ENCODE results near the gene RPL14. TPM values are rescaled to one million over a fixed set of nuclear protein-coding genes. Genes with fewer than 3 reads are reported as not detected.

RPL14 gene
- total and polyA plus RNA-seq, 2 of the 13 experiments (the other 11 are each of a cell fraction or from before 2014, with no cell fraction given) = 502 to 1,291 TPM

GRCh38 chr3:40456940-40457823 is at the start of gene RPL14 (continued):
- peak; percentile 96 for TF ChIP-seq GATAD1 (CRISPR knock-in tag; IDR thresholded peaks at IDR 0.05)
- no peak for TF ChIP-seq ZMYM3 (CRISPR knock-in tag; IDR thresholded peaks at IDR 0.05)
- no peak for TF ChIP-seq FOXA1 (IDR thresholded peaks at IDR 0.05)
- no peak for TF ChIP-seq FOXA1 (CRISPR knock-in tag; IDR thresholded peaks at IDR 0.05)
- 0 out of 2 replicates have a peak, but pooled peaks have one; percentile 36 for TF ChIP-seq ZFYVE20 (CRISPR knock-in tag; IDR thresholded peaks at IDR 0.05; ENCODE audit: borderline replicate concordance, low read depth)
- TF ChIP-seq ZNF879 (CRISPR knock-in tag; IDR thresholded peaks at IDR 0.05) = peak; percentile 61; the same call in 1 of the 2 replicates
- TF ChIP-seq MYNN (CRISPR knock-in tag; IDR thresholded peaks at IDR 0.05; ENCODE audit: low read depth) = no peak
- TF ChIP-seq SKI (IDR thresholded peaks at IDR 0.05; ENCODE audit: partially characterized antibody) = no peak
- no peak; the same call in 1 of the 2 replicates for TF ChIP-seq ZNF746 (CRISPR knock-in tag; IDR thresholded peaks at IDR 0.05)
- TF ChIP-seq ISX (CRISPR knock-in tag; conservative IDR thresholded peaks at IDR 0.05) = 0 out of 2 replicates have a peak, but pooled peaks have one; percentile 66
- peak; percentile 83; the same call in 1 of the 2 replicates for TF ChIP-seq SIN3A (IDR thresholded peaks at IDR 0.05; ENCODE audit: borderline replicate concordance, low read depth, low read length)
- TF ChIP-seq ZNF616 (CRISPR knock-in tag; IDR thresholded peaks at IDR 0.05; ENCODE audit: low read depth) = peak; percentile 85; the same call in 1 of the 2 replicates
- TF ChIP-seq ONECUT2 (CRISPR knock-in tag; IDR thresholded peaks at IDR 0.05) = no peak
- 0 out of 2 replicates have a peak, but pooled peaks have one; percentile 48 for TF ChIP-seq TEAD2 (CRISPR knock-in tag; IDR thresholded peaks at IDR 0.05)
- TF ChIP-seq KDM5A (IDR thresholded peaks at IDR 0.05; ENCODE audit: borderline replicate concordance, low read length) = peak; percentile 76
- peak; percentile 98 for TF ChIP-seq ZFY (CRISPR knock-in tag; IDR thresholded peaks at IDR 0.05)
- no peak for TF ChIP-seq PHF5A (CRISPR knock-in tag; IDR thresholded peaks at IDR 0.05; ENCODE audit: low read depth, unreplicated experiment)
- peak; percentile 99 for TF ChIP-seq MYC (CRISPR knock-in tag; IDR thresholded peaks at IDR 0.05; ENCODE audit: borderline replicate concordance)
- 0 out of 2 replicates have a peak, but pooled peaks have one; percentile 61 for TF ChIP-seq ZNF761 (CRISPR knock-in tag; conservative IDR thresholded peaks at IDR 0.05)
- TF ChIP-seq ZNF225 (CRISPR knock-in tag; IDR thresholded peaks at IDR 0.05) = 0 out of 2 replicates have a peak, but pooled peaks have one; percentile 53
- 0 out of 2 replicates have a peak, but pooled peaks have one; percentile 42 for TF ChIP-seq NFAT5 (CRISPR knock-in tag; IDR thresholded peaks at IDR 0.05)
- no peak for TF ChIP-seq HMG20B (CRISPR knock-in tag; conservative IDR thresholded peaks at IDR 0.05)
- no peak for TF ChIP-seq ZBTB21 (CRISPR knock-in tag; IDR thresholded peaks at IDR 0.05)
- TF ChIP-seq ZNF180 (CRISPR knock-in tag; IDR thresholded peaks at IDR 0.05; ENCODE audit: borderline replicate concordance, low read depth) = 0 out of 2 replicates have a peak, but pooled peaks have one; percentile 21
- no peak for TF ChIP-seq CREB3 (CRISPR knock-in tag; IDR thresholded peaks at IDR 0.05)
- 0 out of 2 replicates have a peak, but pooled peaks have one; percentile 15 for TF ChIP-seq PHF21A (CRISPR knock-in tag; IDR thresholded peaks at IDR 0.05)
